CD4-positive, alpha-beta T cell treated with Interleukin-15 for 4 hours (primary cell): ENCODE measurements around the gene SLC2A4.
"Not testable (repeated sequence)": the region's sequence is repeated elsewhere in the genome, so short reads cannot be mapped to it uniquely, and the experiment has no call there.

ENCODE experiments used
- DNase-seq: peaks from one replicate; pipeline ENCODE4 v3.0.0-alpha.2; 2020; ENCODE audit warnings: low spot score

SLC2A4 gene

DNA sequence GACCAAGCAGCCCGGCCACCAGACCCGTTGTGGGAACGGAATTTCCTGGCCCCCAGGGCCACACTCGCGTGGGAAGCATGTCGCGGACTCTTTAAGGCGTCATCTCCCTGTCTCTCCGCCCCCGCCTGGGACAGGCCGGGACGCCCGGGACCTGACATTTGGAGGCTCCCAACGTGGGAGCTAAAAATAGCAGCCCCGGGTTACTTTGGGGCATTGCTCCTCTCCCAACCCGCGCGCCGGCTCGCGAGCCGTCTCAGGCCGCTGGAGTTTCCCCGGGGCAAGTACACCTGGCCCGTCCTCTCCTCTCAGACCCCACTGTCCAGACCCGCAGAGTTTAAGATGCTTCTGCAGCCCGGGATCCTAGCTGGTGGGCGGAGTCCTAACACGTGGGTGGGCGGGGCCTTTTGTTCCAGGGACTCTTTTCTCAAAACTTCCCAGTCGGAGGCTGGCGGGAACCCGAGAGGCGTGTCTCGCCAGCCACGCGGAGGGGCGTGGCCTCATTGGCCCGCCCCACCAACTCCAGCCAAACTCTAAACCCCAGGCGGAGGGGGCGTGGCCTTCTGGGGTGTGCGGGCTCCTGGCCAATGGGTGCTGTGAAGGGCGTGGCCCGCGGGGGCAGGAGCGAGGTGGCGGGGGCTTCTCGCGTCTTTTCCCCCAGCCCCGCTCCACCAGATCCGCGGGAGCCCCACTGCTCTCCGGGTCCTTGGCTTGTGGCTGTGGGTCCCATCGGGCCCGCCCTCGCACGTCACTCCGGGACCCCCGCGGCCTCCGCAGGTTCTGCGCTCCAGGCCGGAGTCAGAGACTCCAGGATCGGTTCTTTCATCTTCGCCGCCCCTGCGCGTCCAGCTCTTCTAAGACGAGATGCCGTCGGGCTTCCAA is at the start of gene SLC2A4:
Gene SLC2A4 (plus strand): TSS at position 645 of the 879 bp plus-strand sequence. CDS start 217 bp downstream, at position 862.
- DNase-seq = peak; percentile 82

- no peak for DNase-seq
Observed at GRCh38 chr17:7232114-7232513, 49.4 kb upstream of the SLC2A4 start.

DNA sequence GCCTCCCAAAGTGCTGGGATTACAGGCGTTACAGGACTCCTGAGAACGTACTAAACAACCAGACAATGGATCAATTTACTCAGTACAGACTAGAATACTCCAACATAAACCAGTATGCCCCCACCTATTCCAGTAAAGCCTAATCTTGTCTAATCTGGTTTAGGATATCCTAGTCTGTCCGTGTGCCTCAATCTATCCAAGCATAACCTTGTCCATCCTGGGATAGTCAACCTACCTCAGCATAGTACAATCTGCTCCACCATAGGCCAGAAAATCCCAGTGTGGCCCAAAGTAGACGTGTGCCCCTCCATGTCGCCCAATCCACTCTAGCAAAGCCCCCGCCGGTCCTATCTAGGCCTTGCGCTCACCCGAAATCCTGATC is 47.8 kb upstream of the SLC2A4 start:
- DNase-seq = no peak

DNA sequence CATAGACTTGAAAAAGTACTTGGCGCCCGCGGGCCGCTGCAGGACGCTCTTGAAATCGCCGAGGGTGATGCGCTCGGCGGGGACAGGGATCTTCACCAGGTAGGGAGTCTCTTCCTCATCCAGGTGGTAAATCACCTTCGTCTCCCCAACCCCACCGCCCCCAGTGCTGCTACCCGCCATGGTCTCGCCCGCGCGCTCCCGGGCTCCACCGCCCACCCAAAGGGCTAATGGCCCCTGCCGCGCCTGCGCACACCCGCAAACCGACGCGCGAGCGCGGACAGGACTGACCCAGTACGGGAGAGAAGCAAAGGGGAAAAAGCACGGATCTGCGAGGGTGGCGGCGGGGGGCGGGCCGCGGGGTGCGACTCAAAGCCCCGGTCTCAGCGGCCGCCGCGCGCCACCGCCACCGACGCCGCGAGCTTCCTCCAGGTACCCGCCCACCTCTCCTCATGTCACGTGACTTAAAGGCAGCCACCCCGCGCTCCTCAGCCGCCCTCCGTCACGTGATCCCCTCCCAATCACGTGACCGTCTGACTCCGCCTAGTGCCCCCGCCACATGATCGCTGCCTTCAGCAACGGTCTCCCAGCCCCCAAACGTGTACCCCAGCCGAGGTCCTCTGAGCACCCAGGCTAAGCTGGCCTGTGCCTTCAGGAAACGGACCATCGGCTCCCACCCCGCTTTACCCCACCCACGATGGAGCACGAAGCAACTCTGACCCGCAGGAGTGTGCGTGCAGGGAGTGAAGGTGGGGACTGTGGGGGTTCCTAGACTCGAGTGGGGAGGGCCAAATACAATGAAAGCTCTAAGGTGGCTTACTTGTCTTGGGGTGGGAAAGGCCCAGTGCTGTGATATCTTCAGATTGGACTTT is 47.2 kb upstream of the SLC2A4 start, which contains the start of gene DVL2:
Gene DVL2 (minus strand): TSS at position 435 of the 869 bp plus-strand sequence. CDS start 255 bp downstream, at position 180.
- peak; percentile 94 for DNase-seq

- DNase-seq = peak; percentile 20
Observed at GRCh38 chr17:7235693-7236665, 45.5 kb upstream of the SLC2A4 start.

DNA sequence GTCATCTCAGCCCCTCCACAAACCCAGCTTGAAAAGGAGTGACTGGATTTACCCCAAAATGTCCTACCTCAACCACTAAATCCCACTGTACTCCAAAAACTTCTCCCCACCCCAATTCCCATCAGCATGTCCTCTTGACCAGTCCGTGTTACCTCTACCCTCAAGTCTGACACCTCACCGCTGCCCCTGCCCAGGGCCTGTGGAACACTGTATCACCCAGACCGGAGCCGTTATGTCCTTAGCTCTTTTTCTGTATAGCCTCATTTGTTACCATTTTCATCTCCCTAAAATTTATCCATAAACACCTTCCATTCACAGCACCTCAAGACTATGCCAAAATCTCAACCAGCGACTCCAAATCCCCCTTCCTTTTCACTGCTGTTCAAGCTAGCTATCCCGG is 44.7 kb upstream of the SLC2A4 start:
- DNase-seq = no peak

GRCh38 chr17:7237266-7237760 is 44.2 kb upstream of the SLC2A4 start:
- DNase-seq = no peak

- peak; percentile 82 for DNase-seq
Observed at GRCh38 chr17:7237761-7238419, 43.6 kb upstream of the SLC2A4 start.

DNA sequence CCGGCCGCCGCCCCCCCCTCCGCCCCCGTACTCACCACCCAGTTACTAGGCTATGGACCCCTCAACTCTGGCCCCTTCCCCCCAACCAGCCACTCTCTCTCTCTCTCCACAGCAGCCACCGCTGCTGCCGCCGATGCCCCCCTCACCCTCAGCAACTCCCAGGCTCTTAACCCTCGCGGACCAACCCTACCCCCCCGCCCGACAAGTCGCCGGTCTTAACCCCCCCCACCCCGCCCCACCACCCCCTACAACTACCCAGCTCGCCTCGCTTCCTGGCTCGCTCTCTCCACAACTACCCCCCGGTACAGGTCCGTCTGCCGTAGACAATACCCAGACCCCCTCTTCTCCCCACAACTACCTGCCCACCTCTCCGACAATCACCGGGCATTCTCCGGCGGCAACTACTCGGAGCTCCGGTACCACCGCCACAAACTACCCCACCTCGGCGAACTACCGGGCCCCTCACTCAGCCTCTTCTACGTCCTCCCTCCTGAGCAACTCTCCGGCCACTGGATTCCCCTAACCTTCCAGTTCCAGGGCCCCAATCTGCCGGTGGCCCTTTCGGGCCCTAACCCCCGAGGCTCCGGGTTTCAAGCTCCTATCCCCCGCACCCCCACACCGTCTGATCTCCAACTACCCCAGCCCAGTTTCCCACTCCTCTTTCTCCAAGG is 43.0 kb upstream of the SLC2A4 start:
- DNase-seq = no peak

DNA sequence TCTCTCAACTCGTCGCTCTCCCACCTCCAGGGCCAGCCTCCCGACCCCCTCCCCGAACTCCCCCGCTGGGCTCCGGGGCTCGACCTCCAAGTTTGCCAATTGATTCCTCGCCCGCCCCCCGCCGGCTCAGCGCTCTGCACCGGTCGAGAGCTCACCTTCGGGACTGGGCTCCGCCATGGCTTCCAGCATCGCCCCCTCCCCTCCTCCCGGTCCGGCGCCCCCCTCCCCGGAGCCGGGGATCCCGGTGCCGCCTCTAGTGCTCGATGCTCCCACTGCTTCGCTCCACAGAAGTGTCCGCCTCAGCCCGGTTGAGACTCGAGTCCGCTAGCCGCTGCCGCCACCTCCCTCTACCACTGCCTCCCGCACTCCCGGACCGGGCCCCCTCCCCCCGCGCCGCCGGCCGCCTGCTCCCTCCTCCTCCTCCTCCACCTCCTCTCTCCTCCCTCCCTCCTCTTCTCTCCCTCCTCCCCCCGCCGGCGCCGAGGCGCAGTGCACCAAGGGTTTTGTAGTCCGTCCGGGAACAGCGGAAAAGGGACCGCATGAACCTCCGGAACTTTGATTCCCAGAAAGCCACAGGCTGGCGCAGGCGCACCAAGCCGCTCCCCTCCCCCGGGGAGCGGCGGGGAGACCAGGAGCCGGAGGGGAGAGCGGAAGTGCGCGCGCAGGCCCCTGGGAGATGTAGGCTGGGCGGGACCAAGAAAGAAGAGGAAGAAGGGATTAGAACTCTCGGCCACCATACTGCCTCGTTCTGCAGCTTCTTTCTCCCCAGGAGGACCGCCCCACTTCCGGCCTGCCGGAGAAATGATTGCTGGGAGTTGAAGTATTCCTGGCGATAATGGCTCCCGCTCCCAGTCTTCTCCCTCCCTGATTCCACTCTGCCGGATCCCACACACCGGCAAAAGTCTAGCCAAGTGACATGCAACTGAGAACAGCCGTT is 42.2 kb upstream of the SLC2A4 start, which contains the start of gene PHF23:
Gene PHF23 (minus strand): TSS at position 367 of the 937 bp plus-strand sequence. CDS start 178 bp downstream, at position 189.
- peak; percentile 99 for DNase-seq

- DNase-seq = no peak
Observed at GRCh38 chr17:7240375-7240774, 41.1 kb upstream of the SLC2A4 start.

DNA sequence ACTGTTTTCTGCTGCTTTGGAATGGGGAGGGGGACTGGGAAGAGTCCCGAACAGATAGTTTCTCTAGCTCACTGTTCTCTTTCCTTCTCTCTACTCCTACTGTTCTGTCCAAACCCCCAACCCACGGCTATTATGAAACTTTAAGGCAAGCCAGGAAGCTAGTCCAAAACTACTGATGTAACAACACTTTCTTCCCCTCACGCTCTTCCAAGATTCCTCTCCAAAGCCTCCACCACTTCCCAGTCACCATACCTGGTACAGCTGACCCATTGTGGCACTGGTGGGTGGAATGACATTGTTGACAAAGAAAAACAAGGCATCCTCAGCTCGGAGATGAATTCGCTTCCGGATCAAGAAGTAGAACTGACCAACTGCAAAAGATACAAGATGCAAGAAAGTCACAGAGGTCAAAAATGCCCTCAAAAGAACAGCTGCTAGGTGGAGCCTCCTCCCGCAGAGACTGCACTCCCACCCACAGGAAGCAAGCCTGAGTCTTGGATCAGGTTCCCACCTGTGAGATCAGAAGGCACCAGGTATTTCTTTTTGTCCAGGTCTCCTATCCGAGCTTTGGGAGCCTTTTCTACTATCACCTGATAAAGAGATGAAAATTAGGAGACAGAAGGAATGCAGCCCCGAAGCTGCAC is 40.3 kb upstream of the SLC2A4 start:
- DNase-seq = no peak

DNA sequence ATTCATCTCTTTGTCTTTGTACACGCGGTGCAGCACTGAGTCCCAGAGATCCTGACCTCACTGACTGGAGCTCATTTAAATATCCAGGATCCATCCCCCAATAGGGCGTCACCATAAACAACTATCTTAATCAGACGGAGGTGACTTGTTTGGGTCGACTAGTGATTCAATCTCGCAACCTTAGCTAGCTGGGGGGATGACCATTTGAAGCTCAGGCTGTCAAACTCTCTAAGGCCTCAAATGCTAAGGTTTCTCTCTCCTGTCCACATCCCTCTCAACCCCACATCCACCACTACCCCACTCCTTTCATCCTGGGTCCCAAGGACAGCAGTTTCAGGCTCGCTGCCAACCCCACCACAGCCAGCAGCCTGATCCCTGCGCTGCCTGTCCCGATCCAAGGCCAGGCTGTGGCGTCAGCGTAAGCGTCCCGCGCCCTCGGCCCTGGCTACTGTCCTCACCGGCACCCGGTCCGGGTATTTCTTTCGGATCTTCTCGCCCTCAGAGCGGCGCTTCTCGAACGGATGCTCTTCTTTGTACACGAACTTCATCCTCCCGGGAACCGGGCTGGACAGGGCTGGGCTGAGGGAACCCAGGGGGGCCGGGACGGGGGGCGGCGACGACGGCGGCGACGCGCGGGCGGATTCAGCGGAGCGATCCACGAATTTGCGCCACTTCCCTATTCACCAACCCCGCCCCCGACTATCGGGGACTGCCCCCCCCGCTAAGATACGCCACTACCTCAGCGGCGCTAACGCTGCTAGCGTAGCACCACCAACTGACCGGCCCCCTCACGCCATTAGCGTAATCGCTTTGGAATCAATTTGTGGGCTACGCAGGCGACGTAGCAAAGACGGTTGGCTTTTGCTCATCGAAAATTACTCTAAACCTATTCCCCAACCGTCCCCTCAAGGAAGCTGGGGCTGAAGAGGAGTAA is 39.5 kb upstream of the SLC2A4 start, which contains the start of gene GABARAP:
Gene GABARAP (minus strand): TSS at position 667 of the 934 bp plus-strand sequence. CDS start 119 bp downstream, at position 548.
- peak; percentile 93 for DNase-seq

GRCh38 chr17:7242717-7243452 is 38.6 kb upstream of the SLC2A4 start:
- peak; percentile 92 for DNase-seq

- no peak for DNase-seq
Observed at GRCh38 chr17:7243453-7243729, 38.1 kb upstream of the SLC2A4 start.

- not testable (repeated sequence) for DNase-seq
Observed at GRCh38 chr17:7243838-7244237, 37.7 kb upstream of the SLC2A4 start.

DNA sequence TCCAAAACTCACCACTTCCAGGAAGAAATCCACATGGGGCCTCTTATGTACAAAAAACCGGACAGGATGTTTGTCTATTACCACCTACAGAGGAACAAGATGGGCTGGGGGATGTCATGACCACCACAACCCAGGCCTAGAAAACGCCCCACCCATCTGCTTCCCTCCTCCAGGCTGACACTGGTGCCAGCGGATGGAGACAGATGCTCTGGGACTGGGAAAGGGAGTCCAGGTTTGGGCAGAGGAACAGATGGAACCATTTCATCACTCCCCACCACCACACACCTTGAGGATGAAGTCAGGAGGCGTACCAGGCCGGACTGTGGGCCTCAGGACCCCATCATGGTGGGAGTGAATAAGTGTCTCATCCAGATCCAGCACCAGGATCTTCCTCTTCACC is 34.7 kb upstream of the SLC2A4 start:
- no peak for DNase-seq
